RWPE1 (cell line): ENCODE measurements around the gene KAZN.

Source experiments
- CTCF ChIA-PET: fragments of 350-600 bp; sonication (Branson Sonifier 250); formaldehyde crosslinking; extraction: SDS; loops from one replicate; lab custom pipeline; 2021; lab: Yijun Ruan, JAX
- POLR2A ChIA-PET: fragments of 400-600 bp; formaldehyde crosslinking; extraction: SDS; loops from one replicate; lab custom pipeline; 2020; ENCODE audit warnings: antibody characterized with exemption; ENCODE audit not compliant: low non-redundant PET; lab: Yijun Ruan, JAX
- DNase-seq: peaks from one replicate; pipeline ENCODE4 v3.0.0; 2012; ENCODE audit warnings: low spot score
- H3K27ac ChIP-seq: fragments of 450-650 bp; 2 replicates; pipeline ENCODE4 v1.5.1; 2017
- CTCF ChIP-seq: fragments of 450-650 bp; conservative IDR thresholded peaks from 2 replicates; pipeline ENCODE4 v1.5.1; 2017; ENCODE audit warnings: low read depth, mild to moderate bottlenecking

KAZN gene

GRCh38 chr1:14980621-14981218 is 382.2 kb downstream of the KAZN start:
- DNase-seq: no peak
- TF ChIP-seq CTCF: no peak
- POLR2A ChIA-PET: no interaction called here
- CTCF ChIA-PET: no interaction called here
- no peak overlapping the region for H3K27ac ChIP-seq

- H3K27ac ChIP-seq: no peak overlapping the region
- DNase-seq: no peak
- TF ChIP-seq CTCF: no peak
- ChIA-PET CTCF (no interaction called here), POLR2A (no interaction called here)
These were observed 383.5 kb downstream of the KAZN start for GRCh38 chr1:14982029-14982428.

GRCh38 chr1:14983277-14983676 is 384.8 kb downstream of the KAZN start:
- TF ChIP-seq CTCF: no peak
- ChIA-PET CTCF (no interaction called here), POLR2A (no interaction called here)

GRCh38 chr1:14986168-14986567 is 387.7 kb downstream of the KAZN start:
- ChIA-PET POLR2A (no interaction called here), CTCF (no interaction called here)
- TF ChIP-seq CTCF: no peak
- H3K27ac ChIP-seq: no peak overlapping the region
- no peak for DNase-seq

More at GRCh38 chr1:14983277-14983676, 384.8 kb downstream of the KAZN start:
- DNase-seq: no peak
- no peak overlapping the region for H3K27ac ChIP-seq

- no peak for TF ChIP-seq CTCF
- no peak for DNase-seq
- H3K27ac ChIP-seq: no peak overlapping the region
- ChIA-PET CTCF (interaction anchor here (0.5 kb wide), 1 partner anchor 1041 kb away, joined by 4 read pairs; no protein-coding TSS in a partner anchor), POLR2A (no interaction called here)
These were observed 389.5 kb downstream of the KAZN start for GRCh38 chr1:14987829-14988603.

- CTCF ChIA-PET: no interaction called here
These were observed 390.2 kb downstream of the KAZN start for GRCh38 chr1:14988636-14989035.

More at GRCh38 chr1:14988636-14989035, 390.2 kb downstream of the KAZN start:
- H3K27ac ChIP-seq: no peak overlapping the region
- DNase-seq: no peak
- POLR2A ChIA-PET: no interaction called here
- no peak for TF ChIP-seq CTCF
